H1 (cell line): ENCODE measurements around the gene LURAP1L. TPM values are rescaled to one million over a fixed set of nuclear protein-coding genes. Genes with fewer than 3 reads are reported as not detected.

Experiments used
- CTCF ChIA-PET: fragments of 300-600 bp; sonication (Branson Sonifier 250); formaldehyde crosslinking; loops from one replicate; lab custom pipeline; 2021; ENCODE audit not compliant: partially characterized antibody; lab: Charles Lee
- POLR2A ChIA-PET: fragments of 300-600 bp; sonication (Branson Sonifier 250); formaldehyde crosslinking; loops from one replicate; lab custom pipeline; 2021; ENCODE audit warnings: inconsistent platforms; ENCODE audit not compliant: partially characterized antibody; lab: Charles Lee
- DNase-seq, 2 experiments: peaks; one replicate each; pipeline versions ENCODE4 v3.0.0 to v3.0.0-alpha.2; 2010 to 2022; ENCODE audit warnings: low spot score in 2 of 2, low read depth in 1 of 2, mixed read lengths in 1 of 2
- FAIRE-seq: peaks from 2 replicates; lab custom pipeline; 2011; peaks lifted over from hg19 to GRCh38; lab: Jason Lieb, UNC
- H2AFZ ChIP-seq: 2 replicates; pipeline ENCODE4 v1.8.1; 2012; ENCODE audit warnings: low read length, inconsistent platforms
- H2AK5ac ChIP-seq: 2 replicates; pipeline ENCODE4 v1.6.1; 2013; ENCODE audit warnings: low read depth, low read length
- H2BK120ac ChIP-seq: replicated peaks from 2 replicates; pipeline ENCODE3; 2013; ENCODE audit warnings: low read depth, low read length, inconsistent platforms
- H2BK12ac ChIP-seq: 2 replicates; pipeline ENCODE4 v1.6.1; 2013; ENCODE audit warnings: low read depth, low read length
- H2BK15ac ChIP-seq: 2 replicates; pipeline ENCODE4 v1.6.1; 2013; ENCODE audit warnings: low read length
- H2BK20ac ChIP-seq: 2 replicates; pipeline ENCODE4 v1.6.1; 2013; ENCODE audit warnings: low read length
- H2BK5ac ChIP-seq: 2 replicates; pipeline ENCODE4 v1.6.1; 2013; ENCODE audit warnings: low read depth, low read length
- H3K14ac ChIP-seq: 2 replicates; pipeline ENCODE4 v1.6.1; 2013; ENCODE audit warnings: inconsistent platforms; ENCODE audit not compliant: insufficient read length
- H3K18ac ChIP-seq: 2 replicates; pipeline ENCODE4 v1.6.1; 2013; ENCODE audit warnings: low read length; ENCODE audit errors: extremely low read depth
- H3K23ac ChIP-seq: 2 replicates; pipeline ENCODE4 v1.6.1; 2013; ENCODE audit warnings: inconsistent platforms; ENCODE audit not compliant: insufficient read length
- H3K23me2 ChIP-seq: 2 replicates; pipeline ENCODE4 v1.6.1; 2013; ENCODE audit warnings: low read depth, low read length
- H3K27ac ChIP-seq: 2 replicates; pipeline ENCODE4 v1.6.1; 2011; ENCODE audit warnings: low read depth, low read length, inconsistent platforms
- H3K27me3 ChIP-seq, 4 experiments: replicated peaks in 1 of 4; 1 replicate in 1 of 4; 2 replicates in 3 of 4; pipeline versions ENCODE4 v1.6.1 to v1.8.1; 2011 to 2013; ENCODE audit warnings: low read length in 3 of 4, mild to moderate bottlenecking in 3 of 4, inconsistent platforms in 2 of 4, mixed read lengths in 2 of 4, moderate library complexity in 1 of 4; ENCODE audit not compliant: control insufficient read depth in 3 of 4, insufficient read depth in 3 of 4; ENCODE audit errors: extremely low read depth in 1 of 4
- H3K36me3 ChIP-seq, 4 experiments: 2 replicates each; pipeline versions ENCODE4 v1.6.1 to v1.8.1; 2011 to 2013; ENCODE audit warnings: mild to moderate bottlenecking in 4 of 4, low read length in 3 of 4, moderate library complexity in 2 of 4, control low read depth in 1 of 4, inconsistent platforms in 1 of 4; ENCODE audit not compliant: insufficient read depth in 4 of 4, control insufficient read depth in 2 of 4
- H3K4ac ChIP-seq: replicated peaks from 2 replicates; pipeline ENCODE3; 2013; ENCODE audit warnings: low read length, low read depth, mixed read lengths, inconsistent platforms; ENCODE audit not compliant: insufficient read length
- H3K4me1 ChIP-seq, 4 experiments: replicated peaks in 1 of 4; 1 replicate in 1 of 4; 2 replicates in 3 of 4; pipeline versions ENCODE4 v1.6.1 to v1.8.1; 2011 to 2013; ENCODE audit warnings: low read length in 3 of 4, inconsistent platforms in 2 of 4, mixed read lengths in 1 of 4; ENCODE audit not compliant: insufficient read depth in 4 of 4, control insufficient read depth in 3 of 4
- H3K4me2 ChIP-seq, 2 experiments: 2 replicates each; pipeline versions ENCODE4 v1.6.1 to v1.8.1; 2011 to 2013; ENCODE audit warnings: low read depth in 2 of 2, low read length in 2 of 2, control low read depth in 1 of 2, inconsistent platforms in 1 of 2, mild to moderate bottlenecking in 1 of 2; ENCODE audit not compliant: insufficient read depth in 1 of 2
- H3K4me3 ChIP-seq, 4 experiments: fragments of 200-600, 300-600 bp in 1 of 4; sonication (generic), shearing (Covaris generic), sonication (Bioruptor Twin) in 1 of 4; 2 replicates each; pipeline versions ENCODE4 v1.5.1 to v1.8.1; 2011 to 2016; ENCODE audit warnings: low read length in 4 of 4, low read depth in 3 of 4, control low read depth in 2 of 4, inconsistent platforms in 2 of 4, mild to moderate bottlenecking in 2 of 4, mixed read lengths in 1 of 4, moderate library complexity in 1 of 4; ENCODE audit not compliant: insufficient read depth in 2 of 4; ENCODE audit errors: extremely low read depth in 1 of 4
- H3K56ac ChIP-seq: replicated peaks from 2 replicates; pipeline ENCODE3; 2013; ENCODE audit warnings: low read depth, mild to moderate bottlenecking, mixed read lengths, low read length, inconsistent platforms; ENCODE audit not compliant: insufficient read length
- H3K79me1 ChIP-seq: 2 replicates; pipeline ENCODE4 v1.6.1; 2013; ENCODE audit warnings: low read depth, low read length, control low read depth
- H3K79me2 ChIP-seq, 2 experiments: 2 replicates each; pipeline versions ENCODE4 v1.6.1 to v1.8.1; 2012 to 2013; ENCODE audit warnings: low read length in 2 of 2, mild to moderate bottlenecking in 2 of 2, inconsistent platforms in 1 of 2; ENCODE audit not compliant: insufficient read depth in 2 of 2, control insufficient read depth in 1 of 2
- H3K9ac ChIP-seq, 4 experiments: replicated peaks in 1 of 4; 1 replicate in 1 of 4; 2 replicates in 3 of 4; pipeline versions ENCODE4 v1.6.1 to v1.8.1; 2011 to 2013; ENCODE audit warnings: low read depth in 3 of 4, low read length in 3 of 4, control low read depth in 2 of 4, mild to moderate bottlenecking in 2 of 4, moderate library complexity in 2 of 4, inconsistent platforms in 1 of 4; ENCODE audit errors: extremely low read depth in 1 of 4
- H3K9me3 ChIP-seq, 2 experiments: 2 replicates each; pipeline versions ENCODE4 v1.6.1 to v1.8.1; 2012 to 2013; ENCODE audit warnings: mild to moderate bottlenecking in 2 of 2, moderate library complexity in 2 of 2, control low read depth in 1 of 2, inconsistent platforms in 1 of 2, low read depth in 1 of 2, low read length in 1 of 2, mixed read lengths in 1 of 2; ENCODE audit not compliant: insufficient read depth in 2 of 2
- H4K20me1 ChIP-seq, 2 experiments: replicated peaks in 1 of 2; 2 replicates each; pipeline versions ENCODE3 to v1.8.1; 2011 to 2013; ENCODE audit warnings: inconsistent platforms in 2 of 2, low read length in 2 of 2, mild to moderate bottlenecking in 1 of 2; ENCODE audit not compliant: insufficient read depth in 2 of 2, control insufficient read depth in 1 of 2
- H4K5ac ChIP-seq: 2 replicates; pipeline ENCODE4 v1.6.1; 2013; ENCODE audit warnings: low read length, low read depth, mixed read lengths, inconsistent platforms; ENCODE audit not compliant: insufficient read length
- H4K8ac ChIP-seq: 2 replicates; pipeline ENCODE4 v1.8.0; 2013; ENCODE audit warnings: mild to moderate bottlenecking, moderate library complexity, low read length, inconsistent platforms; ENCODE audit not compliant: insufficient read depth; ENCODE audit errors: extremely low read depth
- H4K91ac ChIP-seq: replicated peaks from 2 replicates; pipeline ENCODE3; 2013; ENCODE audit warnings: low read length, mixed read lengths, inconsistent platforms; ENCODE audit not compliant: insufficient read length
- BACH1 ChIP-seq: IDR thresholded peaks from 2 replicates; pipeline ENCODE4 v1.6.1; 2012; ENCODE audit warnings: low read length, improper control_type of control experiment
- CREB1 ChIP-seq: IDR thresholded peaks from 2 replicates; pipeline ENCODE4 v1.6.1; 2012; ENCODE audit warnings: inconsistent platforms
- FOSL1 ChIP-seq: IDR thresholded peaks from 2 replicates; pipeline ENCODE4 v1.6.1; 2011; ENCODE audit warnings: mild to moderate bottlenecking, low read depth, low read length, moderate library complexity; ENCODE audit not compliant: insufficient read depth
- GABPA ChIP-seq: IDR thresholded peaks from 2 replicates; pipeline ENCODE4 v1.6.1; 2011; ENCODE audit warnings: mild to moderate bottlenecking, low read length, moderate library complexity, borderline replicate concordance; ENCODE audit not compliant: insufficient read depth
- GTF2F1 ChIP-seq: IDR thresholded peaks from 2 replicates; pipeline ENCODE4 v1.6.1; 2012; ENCODE audit warnings: low read depth, low read length, improper control_type of control experiment, borderline replicate concordance
- HDAC2 ChIP-seq, 2 experiments: fragments of 300-600 bp in 1 of 2; sonication (generic) in 1 of 2; IDR thresholded peaks; 2 replicates each; pipeline ENCODE4 v1.6.1; 2011 to 2012; ENCODE audit warnings: low read depth in 2 of 2, low read length in 2 of 2, mild to moderate bottlenecking in 2 of 2, moderate library complexity in 2 of 2, borderline replicate concordance in 1 of 2, inconsistent platforms in 1 of 2
- HDAC6 ChIP-seq: IDR thresholded peaks from one replicate; pipeline ENCODE4 v1.7.1; 2012; ENCODE audit warnings: low read depth, mild to moderate bottlenecking, inconsistent platforms, low read length, moderate library complexity
- JUN ChIP-seq: IDR thresholded peaks from 2 replicates; pipeline ENCODE4 v1.6.1; 2011; ENCODE audit warnings: low read depth, mild to moderate bottlenecking, improper control_type of control experiment, low read length
- SP4 ChIP-seq: IDR thresholded peaks from 2 replicates; pipeline ENCODE4 v1.6.1; 2012; ENCODE audit warnings: low read length, inconsistent platforms
- SRF ChIP-seq: IDR thresholded peaks from 2 replicates; pipeline ENCODE4 v1.6.1; 2011; ENCODE audit warnings: mild to moderate bottlenecking, low read depth, low read length, moderate library complexity
- SUZ12 ChIP-seq: fragments of 200-600 bp; sonication (generic); IDR thresholded peaks from 2 replicates; pipeline ENCODE4 v1.6.1; 2012; ENCODE audit warnings: mild to moderate bottlenecking, inconsistent platforms, low read length, moderate library complexity, mixed read lengths
- WGBS, 2 experiments: shearing (Covaris generic) in 1 of 2; methylation state at CpG; one replicate each; pipeline versions ENCODE4 v1.1.6 to v1.1.7; 2013 to 2015; ENCODE audit warnings: low lambda C conversion rate in 2 of 2, mixed read lengths in 2 of 2, inconsistent platforms in 1 of 2, low coverage in 1 of 2, missing lambda C conversion rate in 1 of 2; ENCODE audit not compliant: insufficient replicate concordance in 2 of 2, insufficient coverage in 1 of 2, insufficient read length in 1 of 2; ENCODE audit errors: extremely low coverage in 1 of 2, missing lambda C conversion rate in 1 of 2; 5-methylcytosine and 5-hydroxymethylcytosine counted together
- polyA plus RNA-seq, 7 experiments: library from polyadenylated mRNA; depleted of rRNA in 3 of 7; stranded (reverse) in 5 of 7; unstranded in 2 of 7; fragments of >200 nt in 5 of 7; fragments of 200-250 nt in 2 of 7; gene quantifications; 1 replicate in 5 of 7; 2 replicates in 1 of 7; 4 replicates in 1 of 7; pipeline versions ENCODE4 v1.2.1 to v1.2.3, GENCODE V29; 2011 to 2013; ENCODE audit warnings: missing spikeins in 2 of 7, mixed read lengths in 2 of 7
- total RNA-seq: library from RNA; stranded (reverse); fragmentation: NEBNext Ultra II Directional; extraction: Animal tissue kit (Norgen Biotek cat#: 25700); gene quantifications from 2 replicates; pipeline ENCODE4 v1.2.1, GENCODE V29; 2021

Gene LURAP1L
- total and polyA plus RNA-seq, 2 of the 8 experiments (the other 6 are each of a cell fraction or from before 2014, with no cell fraction given): 0.63 to 1.2 TPM

GRCh38 chr9:12859704-12860251 lies 85.0 kb downstream of the LURAP1L start:
- DNase-seq (no peak), FAIRE-seq (no peak)
- H3K9me3 ChIP-seq: no peaks in the 10 kb centered on the region
- H4K91ac ChIP-seq: no peak overlapping the region
- no peak overlapping the region for H3K14ac ChIP-seq
- H3K4me2 ChIP-seq: no peak overlapping the region
- H3K18ac ChIP-seq: no peak overlapping the region
- no peak overlapping the region for H2BK15ac ChIP-seq
- H3K79me2 ChIP-seq: no peaks in the 10 kb centered on the region
- no peak overlapping the region for H3K4ac ChIP-seq
- POLR2A ChIA-PET: no interaction called here
- H2BK120ac ChIP-seq: no peak overlapping the region
- H2BK12ac ChIP-seq: no peak overlapping the region
- H3K4me1 ChIP-seq: peaks cover 0 to 2% (median 0%) of the 10 kb centered on the region in 4 experiments; a peak in 1 of 7 replicates
- no peaks in the 10 kb centered on the region for H3K79me1 ChIP-seq
- H3K23ac ChIP-seq: no peak overlapping the region
- H2BK20ac ChIP-seq: no peak overlapping the region
- H3K4me3 ChIP-seq: no peak overlapping the region
- no peaks in the 10 kb centered on the region for H4K20me1 ChIP-seq
- no peaks in the 10 kb centered on the region for H3K23me2 ChIP-seq
- WGBS, 2 experiments: 94% methylated on average over 5 of the region's 5 CpGs; no CpG with 5 or more reads in 1 of the 2 experiments
- CTCF ChIA-PET: no interaction called here
- no peaks in the 10 kb centered on the region for H3K36me3 ChIP-seq
- no peak overlapping the region for H2AFZ ChIP-seq
- H2BK5ac ChIP-seq: no peak overlapping the region
- H3K27me3 ChIP-seq: no peaks in the 10 kb centered on the region
- no peak for TF ChIP-seq FOSL1
- TF ChIP-seq BACH1: no peak
- no peak for TF ChIP-seq HDAC2 (IDR thresholded peaks at IDR 0.05; ENCODE audit: borderline replicate concordance in 1 of 2, low read depth in 2 of 2, low read length in 2 of 2)
- no peak for TF ChIP-seq JUN
- TF ChIP-seq GABPA: no peak
- TF ChIP-seq SP4: no peak
- TF ChIP-seq SUZ12: no peak
- TF ChIP-seq CREB1: no peak
- no peak for TF ChIP-seq SRF
- TF ChIP-seq HDAC6: no peak
- TF ChIP-seq GTF2F1: no peak
- H4K5ac ChIP-seq: no peak overlapping the region
- no peak overlapping the region for H2AK5ac ChIP-seq
- no peak overlapping the region for H3K27ac ChIP-seq
- H4K8ac ChIP-seq: no peak overlapping the region
- H3K56ac ChIP-seq: no peak overlapping the region
- no peak overlapping the region for H3K9ac ChIP-seq
